Osteoblast (primary cell): ENCODE data around the gene SMARCD1. TPM values are rescaled to one million over a fixed set of nuclear protein-coding genes. Genes with fewer than 3 reads are reported as not detected.

ENCODE experiments used
- DNase-seq: peaks from one replicate; pipeline ENCODE4 v3.0.0; 2011; ENCODE audit warnings: low spot score, mixed read lengths; ENCODE audit not compliant: insufficient read length; ENCODE audit errors: missing footprints
- H2AFZ ChIP-seq: 2 replicates; pipeline ENCODE4 v1.6.0; 2011; ENCODE audit warnings: mild to moderate bottlenecking, low read length
- H3K27ac ChIP-seq: 2 replicates; pipeline ENCODE4 v1.5.1; 2011; ENCODE audit warnings: mild to moderate bottlenecking, low read depth, low read length, moderate library complexity
- H3K27me3 ChIP-seq: 2 replicates; pipeline ENCODE4 v1.6.0; 2012; ENCODE audit warnings: mild to moderate bottlenecking, control low read depth, inconsistent platforms, low read length, moderate library complexity; ENCODE audit not compliant: insufficient read depth
- H3K36me3 ChIP-seq: 2 replicates; pipeline ENCODE4 v1.5.1; 2011; ENCODE audit warnings: mild to moderate bottlenecking, low read length, control low read depth, moderate library complexity; ENCODE audit not compliant: insufficient read depth
- H3K4me1 ChIP-seq: 2 replicates; pipeline ENCODE4 v1.5.1; 2011; ENCODE audit warnings: mild to moderate bottlenecking, low read length, control low read depth, moderate library complexity; ENCODE audit not compliant: insufficient read depth
- H3K4me2 ChIP-seq: 2 replicates; pipeline ENCODE4 v1.6.0; 2011; ENCODE audit warnings: mild to moderate bottlenecking, low read length; ENCODE audit not compliant: insufficient read depth
- H3K4me3 ChIP-seq: fragments of 200-600 bp; sonication (generic); 3 replicates; pipeline ENCODE4 v1.5.1; 2012; ENCODE audit warnings: mild to moderate bottlenecking, low read length, inconsistent platforms; ENCODE audit not compliant: insufficient read depth
- H3K79me2 ChIP-seq: 2 replicates; pipeline ENCODE4 v1.6.0; 2012; ENCODE audit warnings: mild to moderate bottlenecking, low read length, control low read depth, inconsistent platforms; ENCODE audit not compliant: insufficient read depth
- H3K9me3 ChIP-seq: 2 replicates; pipeline ENCODE4 v1.5.1; 2011; ENCODE audit warnings: low read depth, low read length, control low read depth
- H4K20me1 ChIP-seq: 2 replicates; pipeline ENCODE4 v1.6.0; 2012; ENCODE audit warnings: mild to moderate bottlenecking, low read length, control low read depth; ENCODE audit not compliant: insufficient read depth
- total RNA-seq: library from RNA; depleted of rRNA; stranded (reverse); fragments of >200 nt; gene quantifications from 2 replicates; pipeline ENCODE4 v1.2.3, GENCODE V29; 2012
- TF ChIP-seq, protein P1 (sequence below): IDR thresholded peaks from 2 replicates; pipeline ENCODE4 v1.5.1; 2011; ENCODE audit warnings: mild to moderate bottlenecking, low read depth, low read length, moderate library complexity; ENCODE audit errors: extremely low read depth

Gene SMARCD1
- total RNA-seq, 1 donor: 50.3 TPM

DNA sequence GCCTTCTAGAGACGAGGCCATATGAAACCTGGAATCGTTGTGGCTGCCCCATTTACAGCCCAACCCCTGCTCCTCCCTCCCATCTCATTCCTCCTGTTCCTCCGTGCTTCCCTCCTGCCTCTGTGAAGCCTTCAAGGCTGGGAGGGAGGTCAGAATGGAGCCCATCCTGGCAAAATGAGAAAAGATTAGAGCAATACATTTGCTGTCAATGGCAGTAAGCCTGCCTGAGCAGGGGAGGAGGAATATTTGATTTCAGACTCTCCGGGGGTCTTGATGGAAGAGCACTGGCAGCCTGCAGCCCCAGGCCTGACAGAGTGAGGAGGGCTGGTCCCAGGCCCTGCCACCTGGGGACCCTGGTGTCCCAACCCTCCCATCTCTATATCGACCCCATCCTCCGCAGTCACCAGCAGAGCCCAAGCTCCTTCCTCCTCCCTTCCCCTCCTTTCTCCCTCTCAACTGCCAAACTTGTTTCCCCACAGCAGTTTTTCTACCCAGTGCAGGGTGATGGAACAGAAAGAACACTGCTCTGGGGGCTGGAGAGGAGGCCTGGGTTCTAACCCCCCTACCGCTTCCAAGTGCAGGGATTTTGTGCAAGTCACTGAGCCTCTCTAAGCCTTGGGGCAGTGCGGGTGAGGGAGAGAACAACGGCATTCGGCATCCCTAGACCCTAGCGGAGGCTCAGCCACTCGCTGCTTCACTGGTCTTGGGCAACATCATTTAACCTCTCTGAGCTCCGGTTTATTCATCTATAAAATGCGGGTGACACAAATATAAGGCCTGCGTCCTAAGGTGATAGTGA, 43.9 kb upstream of the SMARCD1 start:
- no peaks in the 10 kb centered on the region for H3K79me2 ChIP-seq
- no peaks in the 10 kb centered on the region for H4K20me1 ChIP-seq
- H3K4me1 ChIP-seq: peaks cover 3% of the 10 kb centered on the region
- H3K9me3 ChIP-seq: no peaks in the 10 kb centered on the region
- H3K4me3 ChIP-seq: no peak overlapping the region
- H3K36me3 ChIP-seq: no peaks in the 10 kb centered on the region
- H2AFZ ChIP-seq: peak overlapping the region; percentile 29
- H3K4me2 ChIP-seq: no peak overlapping the region
- no peak overlapping the region for H3K27ac ChIP-seq
- H3K27me3 ChIP-seq: no peaks in the 10 kb centered on the region
- TF ChIP-seq, protein P1, sequence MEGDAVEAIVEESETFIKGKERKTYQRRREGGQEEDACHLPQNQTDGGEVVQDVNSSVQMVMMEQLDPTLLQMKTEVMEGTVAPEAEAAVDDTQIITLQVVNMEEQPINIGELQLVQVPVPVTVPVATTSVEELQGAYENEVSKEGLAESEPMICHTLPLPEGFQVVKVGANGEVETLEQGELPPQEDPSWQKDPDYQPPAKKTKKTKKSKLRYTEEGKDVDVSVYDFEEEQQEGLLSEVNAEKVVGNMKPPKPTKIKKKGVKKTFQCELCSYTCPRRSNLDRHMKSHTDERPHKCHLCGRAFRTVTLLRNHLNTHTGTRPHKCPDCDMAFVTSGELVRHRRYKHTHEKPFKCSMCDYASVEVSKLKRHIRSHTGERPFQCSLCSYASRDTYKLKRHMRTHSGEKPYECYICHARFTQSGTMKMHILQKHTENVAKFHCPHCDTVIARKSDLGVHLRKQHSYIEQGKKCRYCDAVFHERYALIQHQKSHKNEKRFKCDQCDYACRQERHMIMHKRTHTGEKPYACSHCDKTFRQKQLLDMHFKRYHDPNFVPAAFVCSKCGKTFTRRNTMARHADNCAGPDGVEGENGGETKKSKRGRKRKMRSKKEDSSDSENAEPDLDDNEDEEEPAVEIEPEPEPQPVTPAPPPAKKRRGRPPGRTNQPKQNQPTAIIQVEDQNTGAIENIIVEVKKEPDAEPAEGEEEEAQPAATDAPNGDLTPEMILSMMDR: no peak
- peak; percentile 44 for DNase-seq

- no peak for DNase-seq
- peaks cover 3% of the 10 kb centered on the region for H3K4me1 ChIP-seq
- no peak overlapping the region for H3K4me2 ChIP-seq
- H3K27ac ChIP-seq: no peak overlapping the region
- TF ChIP-seq, protein P1: no peak
- no peaks in the 10 kb centered on the region for H3K27me3 ChIP-seq
- H3K79me2 ChIP-seq: no peaks in the 10 kb centered on the region
- no peaks in the 10 kb centered on the region for H3K9me3 ChIP-seq
- no peaks in the 10 kb centered on the region for H4K20me1 ChIP-seq
- H3K4me3 ChIP-seq: no peak overlapping the region
- no peaks in the 10 kb centered on the region for H3K36me3 ChIP-seq
- H2AFZ ChIP-seq: no peak overlapping the region
Measured at GRCh38 chr12:50041962-50042361, 43.2 kb upstream of the SMARCD1 start.

DNA sequence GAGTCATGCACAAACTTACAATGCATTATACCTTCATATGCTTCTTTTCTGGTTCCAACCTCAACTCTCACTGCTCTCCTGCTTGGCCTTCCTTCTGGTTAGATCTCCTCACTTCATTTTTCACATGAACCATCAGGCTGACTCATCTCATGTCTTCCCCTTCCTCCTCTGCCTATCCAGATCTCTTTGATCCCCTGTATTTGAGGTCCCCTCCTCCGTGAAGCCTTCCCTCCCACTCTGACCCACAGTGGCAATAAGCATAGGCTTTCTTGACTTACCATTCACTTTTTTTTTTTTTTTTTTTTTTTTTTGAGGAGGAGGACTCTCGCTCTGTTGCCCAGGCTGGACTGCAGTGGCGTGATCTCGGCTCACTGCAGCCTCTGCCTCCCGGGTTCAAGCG, 42.4 kb upstream of the SMARCD1 start:
- TF ChIP-seq, protein P1: no peak
- peaks cover 3% of the 10 kb centered on the region for H3K4me1 ChIP-seq
- no peaks in the 10 kb centered on the region for H3K27me3 ChIP-seq
- H3K27ac ChIP-seq: no peak overlapping the region
- no peaks in the 10 kb centered on the region for H3K79me2 ChIP-seq
- H3K36me3 ChIP-seq: no peaks in the 10 kb centered on the region
- no peaks in the 10 kb centered on the region for H4K20me1 ChIP-seq
- H3K4me3 ChIP-seq: no peak overlapping the region
- H3K9me3 ChIP-seq: no peaks in the 10 kb centered on the region
- no peak overlapping the region for H2AFZ ChIP-seq
- no peak overlapping the region for H3K4me2 ChIP-seq
- peak; percentile 75 for DNase-seq

- no peaks in the 10 kb centered on the region for H3K9me3 ChIP-seq
- no peak overlapping the region for H3K27ac ChIP-seq
- no peaks in the 10 kb centered on the region for H3K36me3 ChIP-seq
- no peak overlapping the region for H2AFZ ChIP-seq
- TF ChIP-seq, protein P1: no peak
- H4K20me1 ChIP-seq: no peaks in the 10 kb centered on the region
- no peaks in the 10 kb centered on the region for H3K27me3 ChIP-seq
- no peak overlapping the region for H3K4me2 ChIP-seq
- DNase-seq: no peak
- H3K4me1 ChIP-seq: peaks cover 3% of the 10 kb centered on the region
- H3K4me3 ChIP-seq: no peak overlapping the region
- H3K79me2 ChIP-seq: no peaks in the 10 kb centered on the region
Measured at GRCh38 chr12:50043308-50043707, 41.8 kb upstream of the SMARCD1 start.
